Gastrocnemius medialis (tissue), 4 donors: Measurements from ENCODE around the gene PLPP1. TPM values are rescaled to one million over a fixed set of nuclear protein-coding genes. Genes with fewer than 3 reads are reported as not detected.
A peak's percentile ranks its signal among the peaks of the same experiment; 100 is the strongest.

Source experiments
- ATAC-seq, 2 donors: fragments of 150-250 bp; one replicate each; pipeline ENCODE4 v1.9.1; 2016
- DNase-seq, 2 donors: peaks; one replicate each; pipeline ENCODE4 v3.0.0-alpha.2; 2019
- H3K27ac ChIP-seq, 4 donors: fragments of 200-600 bp; sonication (generic); 1 replicate in 1 of 4; 2 replicates in 3 of 4; pipeline ENCODE4 v1.5.1; 2016 to 2018; ENCODE audit warnings: mild to moderate bottlenecking in 2 of 4, moderate library complexity in 1 of 4
- H3K27me3 ChIP-seq, 3 donors: fragments of 200-600 bp; sonication (generic) in 2 of 3; 1 replicate in 1 of 3; 2 replicates in 2 of 3; pipeline versions ENCODE4 v1.5.1 to v1.6.0; 2016 to 2019; ENCODE audit warnings: mild to moderate bottlenecking in 1 of 3, moderate library complexity in 1 of 3
- H3K36me3 ChIP-seq, 2 donors: fragments of 200-600 bp; sonication (generic) in 1 of 2; one replicate each; pipeline ENCODE4 v1.5.1; 2017 to 2018
- H3K4me1 ChIP-seq, 2 donors: fragments of 200-600 bp; sonication (generic) in 1 of 2; one replicate each; pipeline ENCODE4 v1.5.1; 2016 to 2017; ENCODE audit warnings: mild to moderate bottlenecking in 2 of 2
- H3K4me3 ChIP-seq, 4 donors: fragments of 200-600 bp; sonication (generic) in 3 of 4; 1 replicate in 1 of 4; 2 replicates in 3 of 4; pipeline ENCODE4 v1.5.1; 2016 to 2019; ENCODE audit warnings: mild to moderate bottlenecking in 2 of 4
- H3K9me3 ChIP-seq, 3 donors: fragments of 200-600 bp; sonication (generic) in 2 of 3; 1 replicate in 1 of 3; 2 replicates in 2 of 3; pipeline ENCODE4 v1.5.1; 2016 to 2019
- POLR2A ChIP-seq, 2 donors: fragments of 450-650 bp; IDR thresholded peaks; one replicate each; pipeline ENCODE4 v1.6.1; 2017; ENCODE audit warnings: antibody characterized with exemption in 2 of 2, mild to moderate bottlenecking in 2 of 2, moderate library complexity in 2 of 2
- in situ Hi-C, 4 donors: fragments of 200-750 bp; cut with MboI; loops; one replicate each; pipeline versions ENCODE4 v1.15.0 to v1.8.0; 2017; ENCODE audit warnings: low sequenced_read_pairs in 4 of 4
- intact Hi-C: fragments of 100-400 bp; cut with DNase I; formaldehyde crosslinking; loops from one replicate; pipeline ENCODE4 v1.15.1; 2023; ENCODE audit warnings: low total_unique reads
- total RNA-seq, 4 donors: library from RNA; depleted of rRNA; stranded (reverse); fragments of >200 nt; gene quantifications; one replicate each; pipeline versions ENCODE4 v1.1.0 to v1.2.3, GENCODE V29; 2016
- TF ChIP-seq, protein P1 (sequence below), 5 experiments: fragments of 450-650 bp in 3 of 5; fragments of 200-600 bp in 2 of 5; sonication (generic) in 2 of 5; IDR thresholded peaks in 4 of 5; conservative IDR thresholded peaks in 1 of 5; 1 replicate in 4 of 5; 2 replicates in 1 of 5; pipeline ENCODE4 v1.5.1; 2016 to 2019; ENCODE audit warnings: antibody characterized with exemption in 5 of 5, mild to moderate bottlenecking in 3 of 5, moderate library complexity in 3 of 5

The PLPP1 gene
- total RNA-seq, 4 donors from 2014 or later: 79.8 to 147 (median 91.5) TPM

- DNase-seq: no peak
- no peak overlapping the region for H3K27ac ChIP-seq
- no peaks in the 10 kb centered on the region for H3K27me3 ChIP-seq
- H3K36me3 ChIP-seq: peaks cover 0 to 11% of the 10 kb centered on the region in 2 donors
- H3K9me3 ChIP-seq: no peaks in the 10 kb centered on the region
- TF ChIP-seq, protein P1, sequence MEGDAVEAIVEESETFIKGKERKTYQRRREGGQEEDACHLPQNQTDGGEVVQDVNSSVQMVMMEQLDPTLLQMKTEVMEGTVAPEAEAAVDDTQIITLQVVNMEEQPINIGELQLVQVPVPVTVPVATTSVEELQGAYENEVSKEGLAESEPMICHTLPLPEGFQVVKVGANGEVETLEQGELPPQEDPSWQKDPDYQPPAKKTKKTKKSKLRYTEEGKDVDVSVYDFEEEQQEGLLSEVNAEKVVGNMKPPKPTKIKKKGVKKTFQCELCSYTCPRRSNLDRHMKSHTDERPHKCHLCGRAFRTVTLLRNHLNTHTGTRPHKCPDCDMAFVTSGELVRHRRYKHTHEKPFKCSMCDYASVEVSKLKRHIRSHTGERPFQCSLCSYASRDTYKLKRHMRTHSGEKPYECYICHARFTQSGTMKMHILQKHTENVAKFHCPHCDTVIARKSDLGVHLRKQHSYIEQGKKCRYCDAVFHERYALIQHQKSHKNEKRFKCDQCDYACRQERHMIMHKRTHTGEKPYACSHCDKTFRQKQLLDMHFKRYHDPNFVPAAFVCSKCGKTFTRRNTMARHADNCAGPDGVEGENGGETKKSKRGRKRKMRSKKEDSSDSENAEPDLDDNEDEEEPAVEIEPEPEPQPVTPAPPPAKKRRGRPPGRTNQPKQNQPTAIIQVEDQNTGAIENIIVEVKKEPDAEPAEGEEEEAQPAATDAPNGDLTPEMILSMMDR (IDR thresholded peaks at IDR 0.05 in 4 of 5, conservative IDR thresholded peaks at IDR 0.05 in 1 of 5): no peak
- no peak for TF ChIP-seq POLR2A (IDR thresholded peaks at IDR 0.05)
- no peak overlapping the region for H3K4me3 ChIP-seq
- intact Hi-C loops: no loop called here
- in situ Hi-C loops: no loop called here
- peaks cover 29 to 36% of the 10 kb centered on the region in 2 donors for H3K4me1 ChIP-seq
- no peak for ATAC-seq
These were observed 63.3 kb downstream of the PLPP1 start for GRCh38 chr5:55471468-55471867.

GRCh38 chr5:55470282-55470681 is 64.5 kb downstream of the PLPP1 start:
- H3K9me3 ChIP-seq: no peaks in the 10 kb centered on the region
- peaks cover 29 to 41% of the 10 kb centered on the region in 2 donors for H3K4me1 ChIP-seq
- peaks cover 0 to 14% of the 10 kb centered on the region in 2 donors for H3K36me3 ChIP-seq
- H3K27me3 ChIP-seq: no peaks in the 10 kb centered on the region
- DNase-seq (no peak), ATAC-seq (no peak)
- intact Hi-C loops (no loop called here), in situ Hi-C loops (no loop called here)
- TF ChIP-seq POLR2A (IDR thresholded peaks at IDR 0.05): no peak
- TF ChIP-seq, protein P1 (IDR thresholded peaks at IDR 0.05 in 4 of 5, conservative IDR thresholded peaks at IDR 0.05 in 1 of 5): no peak
- H3K4me3 ChIP-seq: no peak overlapping the region
- peak overlapping the region; percentile 63 to 79 (median 67) for H3K27ac ChIP-seq

- peak; percentile 57 to 59 for ATAC-seq
- peaks cover 0 to 18% of the 10 kb centered on the region in 2 donors for H3K36me3 ChIP-seq
These were observed 64.9 kb downstream of the PLPP1 start for GRCh38 chr5:55469839-55470238.

GRCh38 chr5:55467862-55468551 is 66.8 kb downstream of the PLPP1 start:
- intact Hi-C loops: no loop called here
- ATAC-seq: no peak
- in situ Hi-C loops: no loop called here
- peaks cover 29 to 41% of the 10 kb centered on the region in 2 donors for H3K4me1 ChIP-seq
- no peaks in the 10 kb centered on the region for H3K9me3 ChIP-seq
- no peaks in the 10 kb centered on the region for H3K27me3 ChIP-seq
- peaks cover 0 to 19% of the 10 kb centered on the region in 2 donors for H3K36me3 ChIP-seq
- peak overlapping the region; percentile 63 to 79 (median 67) for H3K27ac ChIP-seq
- TF ChIP-seq, protein P1 (IDR thresholded peaks at IDR 0.05 in 4 of 5, conservative IDR thresholded peaks at IDR 0.05 in 1 of 5): no peak
- TF ChIP-seq POLR2A (IDR thresholded peaks at IDR 0.05): no peak
- DNase-seq: no peak
- H3K4me3 ChIP-seq: no peak overlapping the region

More at GRCh38 chr5:55469839-55470238, 64.9 kb downstream of the PLPP1 start:
- Histone ChIP-seq H3K27me3 (no peaks in the 10 kb centered on the region), H3K4me1 (peaks cover 29 to 41% of the 10 kb centered on the region in 2 donors), H3K4me3 (no peak overlapping the region), H3K9me3 (no peaks in the 10 kb centered on the region), H3K27ac (peak overlapping the region; percentile 63 to 79 (median 67))
- no peak for DNase-seq
- no peak for TF ChIP-seq POLR2A (IDR thresholded peaks at IDR 0.05)
- TF ChIP-seq, protein P1 (IDR thresholded peaks at IDR 0.05 in 4 of 5, conservative IDR thresholded peaks at IDR 0.05 in 1 of 5): no peak
- in situ Hi-C loops (no loop called here), intact Hi-C loops (no loop called here)
